DOHH2 (cell line): Measurements from ENCODE around the gene CST3.

Source experiments
- H3F3A ChIP-seq: fragments of 200-600 bp; sonication (generic), shearing (Covaris generic); 2 replicates; pipeline ENCODE4 v1.6.0; 2016; ENCODE audit warnings: antibody characterized with exemption, mild to moderate bottlenecking; ENCODE audit not compliant: control insufficient read depth, insufficient read depth
- H3K27ac ChIP-seq: fragments of 200-600 bp; sonication (generic); 2 replicates; pipeline ENCODE4 v1.5.1; 2014; ENCODE audit warnings: low read depth, mild to moderate bottlenecking, low read length, moderate library complexity
- H3K27me3 ChIP-seq: fragments of 200-600 bp; sonication (generic); 2 replicates; pipeline ENCODE4 v1.6.1; 2014; ENCODE audit warnings: mild to moderate bottlenecking, low read length, mixed read lengths; ENCODE audit not compliant: control insufficient read depth
- H3K36me3 ChIP-seq: fragments of 200-600 bp; sonication (generic); 2 replicates; pipeline ENCODE4 v1.6.1; 2014; ENCODE audit warnings: mild to moderate bottlenecking, low read length, moderate library complexity, mixed read lengths; ENCODE audit not compliant: control insufficient read depth
- H3K4me1 ChIP-seq: fragments of 200-600 bp; sonication (generic); 2 replicates; pipeline ENCODE4 v1.6.1; 2014; ENCODE audit warnings: mild to moderate bottlenecking, low read length, mixed read lengths; ENCODE audit not compliant: control insufficient read depth
- H3K4me2 ChIP-seq: fragments of 200-600 bp; sonication (generic); 2 replicates; pipeline ENCODE4 v1.6.0; 2014; ENCODE audit warnings: mild to moderate bottlenecking, low read length, moderate library complexity
- H3K4me3 ChIP-seq: fragments of 200-600 bp; sonication (generic); 2 replicates; pipeline ENCODE4 v1.5.1; 2014; ENCODE audit warnings: mild to moderate bottlenecking, low read length, mixed read lengths
- H3K79me2 ChIP-seq: fragments of 200-600 bp; sonication (generic); 2 replicates; pipeline ENCODE4 v1.6.1; 2014; ENCODE audit warnings: mild to moderate bottlenecking, low read length, mixed read lengths; ENCODE audit not compliant: control insufficient read depth
- H3K9me2 ChIP-seq: fragments of 200-600 bp; sonication (generic); replicated peaks from 2 replicates; pipeline ENCODE4 v1.6.1; 2014; ENCODE audit warnings: mild to moderate bottlenecking, low read length, mixed read lengths; ENCODE audit not compliant: control insufficient read depth
- H3K9me3 ChIP-seq: fragments of 200-600 bp; sonication (generic); 2 replicates; pipeline ENCODE4 v1.6.1; 2014; ENCODE audit warnings: antibody characterized with exemption, low read length, mixed read lengths; ENCODE audit not compliant: control insufficient read depth, insufficient read depth
- H4K20me1 ChIP-seq: fragments of 200-600 bp; sonication (generic); 2 replicates; pipeline ENCODE4 v1.6.0; 2014; ENCODE audit warnings: low read depth, mild to moderate bottlenecking, antibody characterized with exemption, low read length, moderate library complexity; ENCODE audit not compliant: control insufficient read depth, insufficient read depth
- CTCF ChIP-seq: fragments of 200-600 bp; sonication (generic); IDR thresholded peaks from one replicate; pipeline ENCODE4 v1.5.1; 2014; ENCODE audit warnings: antibody characterized with exemption, mild to moderate bottlenecking, low read depth, low read length; ENCODE audit not compliant: poor library complexity, severe bottlenecking
- EZH2phosphoT487 ChIP-seq: fragments of 200-600 bp; sonication (generic); IDR thresholded peaks from 2 replicates; pipeline ENCODE4 v1.6.1; 2017; ENCODE audit warnings: borderline replicate concordance, mild to moderate bottlenecking, antibody characterized with exemption, low read length, moderate library complexity, mixed read lengths

CST3 gene

GRCh38 chr20:23646106-23646873, 8.5 kb upstream of the CST3 start:
- no peaks in the 10 kb centered on the region for H3K27me3 ChIP-seq
- no peaks in the 10 kb centered on the region for H3K9me3 ChIP-seq
- no peaks in the 10 kb centered on the region for H3K79me2 ChIP-seq
- no peaks in the 10 kb centered on the region for H3K36me3 ChIP-seq
- no peaks in the 10 kb centered on the region for H3K4me1 ChIP-seq
- no peaks in the 10 kb centered on the region for H4K20me1 ChIP-seq
- H3F3A ChIP-seq, result no peaks in the 10 kb centered on the region
- H3K9me2 ChIP-seq, result no peaks in the 10 kb centered on the region
- TF ChIP-seq EZH2phosphoT487 (no peak), CTCF (no peak)
- H3K4me2 ChIP-seq, result no peak overlapping the region
- H3K27ac ChIP-seq, result no peak overlapping the region
- no peak overlapping the region for H3K4me3 ChIP-seq

- Histone ChIP-seq H3K36me3 (no peaks in the 10 kb centered on the region), H3K4me3 (no peak overlapping the region), H3K27me3 (no peaks in the 10 kb centered on the region), H3K9me3 (no peaks in the 10 kb centered on the region), H3K4me1 (no peaks in the 10 kb centered on the region), H3K79me2 (no peaks in the 10 kb centered on the region), H3F3A (no peaks in the 10 kb centered on the region), H4K20me1 (no peaks in the 10 kb centered on the region), H3K4me2 (no peak overlapping the region), H3K27ac (no peak overlapping the region), H3K9me2 (no peaks in the 10 kb centered on the region)
- TF ChIP-seq EZH2phosphoT487 (no peak), CTCF (no peak)
Observed at GRCh38 chr20:23645575-23645974, 7.8 kb upstream of the CST3 start.

GRCh38 chr20:23644164-23644563, 6.4 kb upstream of the CST3 start:
- H3K4me3 ChIP-seq, result no peak overlapping the region
- no peak overlapping the region for H3K4me2 ChIP-seq
- no peaks in the 10 kb centered on the region for H3K9me2 ChIP-seq

More at GRCh38 chr20:23644164-23644563, 6.4 kb upstream of the CST3 start:
- H4K20me1 ChIP-seq, result no peaks in the 10 kb centered on the region
- H3K79me2 ChIP-seq, result no peaks in the 10 kb centered on the region
- TF ChIP-seq EZH2phosphoT487, result no peak
- TF ChIP-seq CTCF, result no peak
- no peaks in the 10 kb centered on the region for H3F3A ChIP-seq
- no peaks in the 10 kb centered on the region for H3K27me3 ChIP-seq
- H3K36me3 ChIP-seq, result no peaks in the 10 kb centered on the region
- no peaks in the 10 kb centered on the region for H3K4me1 ChIP-seq
- no peak overlapping the region for H3K27ac ChIP-seq
- no peaks in the 10 kb centered on the region for H3K9me3 ChIP-seq
